ENCODE measurements around the gene UBAC2.

The UBAC2 gene

DNA sequence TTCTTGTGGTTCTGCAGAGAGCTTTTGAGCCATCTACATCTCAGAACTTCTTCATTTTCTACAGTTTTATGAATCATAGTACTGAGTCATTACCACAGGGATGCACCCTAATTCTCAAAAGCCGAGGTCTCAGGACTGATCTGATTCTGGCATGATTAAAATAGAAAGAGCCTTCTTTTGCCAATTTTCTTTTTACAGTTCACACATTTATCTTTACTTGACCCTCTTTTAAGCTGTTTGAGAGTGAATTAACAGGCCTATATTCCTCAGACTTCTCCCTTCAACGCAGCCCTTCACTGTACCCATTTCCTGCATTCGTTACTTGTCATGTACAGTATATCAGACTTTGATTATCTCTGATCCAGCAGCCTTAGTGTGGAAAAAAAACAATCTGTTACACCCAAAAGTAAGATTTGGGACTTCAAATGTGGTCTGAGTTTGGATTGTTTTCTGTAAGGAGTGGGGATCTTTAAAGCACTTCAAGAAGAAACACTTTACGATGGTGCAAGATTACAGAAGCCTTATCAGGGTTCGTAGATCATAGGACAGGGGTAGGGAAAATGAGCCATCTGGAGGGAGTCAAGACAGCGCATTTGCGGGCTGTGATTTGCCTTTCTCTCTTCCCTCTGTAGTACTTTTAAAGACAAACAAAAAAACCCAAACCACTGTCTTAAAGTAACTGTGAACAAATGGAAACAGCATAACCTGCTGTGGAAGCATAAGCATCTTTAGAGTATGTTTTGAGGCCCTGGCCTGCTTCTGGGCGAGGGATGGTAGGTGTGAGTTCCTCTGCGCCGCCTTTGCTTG, 121.8 kb downstream of the UBAC2 start:
- Mint-ChIP-seq H3K4me3 (peak overlapping the region; percentile 57), H3K9me3 (no peaks in the 10 kb centered on the region), H3K27me3 (ENCODE audit: low read depth) (no peaks in the 10 kb centered on the region), H3K4me1 (ENCODE audit: low read depth) (peaks cover 58% of the 10 kb centered on the region), H3K27ac (peak overlapping the region; percentile 90), H3K36me3 (ENCODE audit: low read depth) (peaks cover 41% of the 10 kb centered on the region)
- DNase-seq (ENCODE audit: low spot score): peak; percentile 71

DNA sequence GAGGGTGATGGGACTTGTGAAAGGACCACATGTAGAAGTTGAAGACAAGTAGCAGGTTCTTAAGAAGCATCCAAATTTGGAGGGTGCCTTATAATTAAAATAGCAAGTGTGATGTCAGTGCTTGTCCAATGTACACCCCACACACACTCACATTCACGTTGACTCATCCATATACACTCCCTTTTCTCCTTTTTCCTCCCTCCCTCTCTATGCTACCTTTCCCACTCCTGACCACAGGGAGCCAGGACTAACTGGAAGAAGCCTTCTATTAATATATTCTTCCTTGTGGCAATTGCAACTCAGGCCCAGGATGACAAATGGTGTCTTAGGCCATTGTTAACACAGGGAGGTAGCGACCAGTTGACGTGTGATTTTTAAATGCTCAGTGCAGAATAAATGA, 122.8 kb downstream of the UBAC2 start:
- H3K36me3 Mint-ChIP-seq (ENCODE audit: low read depth): peaks cover 42% of the 10 kb centered on the region
- peaks cover 58% of the 10 kb centered on the region for H3K4me1 Mint-ChIP-seq (ENCODE audit: low read depth)
- DNase-seq (ENCODE audit: low spot score): no peak
- H3K4me3 Mint-ChIP-seq: peak overlapping the region; percentile 57
- H3K27ac Mint-ChIP-seq: peak overlapping the region; percentile 90
- no peaks in the 10 kb centered on the region for H3K9me3 Mint-ChIP-seq
- no peaks in the 10 kb centered on the region for H3K27me3 Mint-ChIP-seq (ENCODE audit: low read depth)

DNA sequence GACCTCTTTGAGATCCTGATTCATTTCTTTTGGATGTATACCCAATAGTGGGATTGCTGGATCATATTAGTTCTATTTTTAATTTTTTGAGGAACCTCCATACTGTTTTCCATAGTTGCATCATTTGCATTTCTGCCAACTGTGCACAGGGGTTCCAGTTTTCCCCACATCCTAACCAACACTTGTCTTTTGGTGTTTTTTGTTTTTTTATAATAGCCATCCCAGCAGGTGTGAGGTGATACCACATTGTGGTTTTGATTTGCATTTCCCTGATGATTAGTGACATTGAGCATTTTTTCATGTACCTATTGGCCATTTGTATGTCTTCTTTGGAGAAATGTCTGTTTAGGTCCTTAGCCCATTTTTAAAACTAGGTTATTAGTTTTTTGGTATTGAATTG, 125.4 kb downstream of the UBAC2 start:
- Mint-ChIP-seq H3K9me3 (no peaks in the 10 kb centered on the region), H3K4me3 (peak overlapping the region; percentile 39)

GRCh38 chr13:99327126-99327525, 126.5 kb downstream of the UBAC2 start:
- Mint-ChIP-seq H3K9me3 (no peaks in the 10 kb centered on the region), H3K4me3 (no peak overlapping the region), H3K27me3 (ENCODE audit: low read depth) (no peaks in the 10 kb centered on the region), H3K4me1 (ENCODE audit: low read depth) (peaks cover 53% of the 10 kb centered on the region), H3K27ac (no peak overlapping the region), H3K36me3 (ENCODE audit: low read depth) (peaks cover 58% of the 10 kb centered on the region)
- no peak for DNase-seq (ENCODE audit: low spot score)

More for the DNA sequence above, 125.4 kb downstream of the UBAC2 start:
- Mint-ChIP-seq H3K36me3 (ENCODE audit: low read depth) (peaks cover 52% of the 10 kb centered on the region), H3K27ac (peak overlapping the region; percentile 60), H3K4me1 (ENCODE audit: low read depth) (peaks cover 49% of the 10 kb centered on the region), H3K27me3 (ENCODE audit: low read depth) (no peaks in the 10 kb centered on the region)
- no peak for DNase-seq (ENCODE audit: low spot score)

- H3K9me3 Mint-ChIP-seq: no peaks in the 10 kb centered on the region
- H3K27ac Mint-ChIP-seq: no peak overlapping the region
- H3K36me3 Mint-ChIP-seq (ENCODE audit: low read depth): peaks cover 62% of the 10 kb centered on the region
- peaks cover 50% of the 10 kb centered on the region for H3K4me1 Mint-ChIP-seq (ENCODE audit: low read depth)
- H3K27me3 Mint-ChIP-seq (ENCODE audit: low read depth): no peaks in the 10 kb centered on the region
- no peak overlapping the region for H3K4me3 Mint-ChIP-seq
- DNase-seq (ENCODE audit: low spot score): no peak
Measured at GRCh38 chr13:99327761-99328160, 127.1 kb downstream of the UBAC2 start.

DNA sequence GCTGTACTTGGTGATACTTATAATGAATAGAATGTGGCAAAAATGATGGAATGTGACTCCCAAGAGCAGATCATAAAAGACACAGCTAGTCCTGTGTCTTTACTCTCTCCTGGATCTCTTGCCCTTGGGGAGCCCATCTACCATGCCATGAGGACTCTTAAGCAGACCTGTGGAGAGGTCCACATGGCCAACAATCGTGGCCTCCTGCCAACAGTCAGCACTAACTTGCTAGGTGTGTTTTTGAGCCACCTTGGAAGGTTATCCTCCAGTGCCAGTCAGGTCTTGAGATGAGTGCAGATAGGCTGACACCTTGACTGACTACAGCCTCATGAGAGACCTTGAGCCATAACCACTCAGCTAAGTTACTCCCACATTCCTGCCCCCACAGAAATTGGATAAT, 128.8 kb downstream of the UBAC2 start:
- no peak for DNase-seq (ENCODE audit: low spot score)
- H3K27me3 Mint-ChIP-seq (ENCODE audit: low read depth): no peaks in the 10 kb centered on the region
- no peak overlapping the region for H3K27ac Mint-ChIP-seq
- H3K36me3 Mint-ChIP-seq (ENCODE audit: low read depth): peaks cover 59% of the 10 kb centered on the region
- H3K4me1 Mint-ChIP-seq (ENCODE audit: low read depth): peaks cover 39% of the 10 kb centered on the region
- H3K9me3 Mint-ChIP-seq: no peaks in the 10 kb centered on the region
- H3K4me3 Mint-ChIP-seq: no peak overlapping the region

GRCh38 chr13:99330942-99331341, 130.3 kb downstream of the UBAC2 start:
- Mint-ChIP-seq H3K4me1 (ENCODE audit: low read depth) (peaks cover 37% of the 10 kb centered on the region), H3K9me3 (no peaks in the 10 kb centered on the region), H3K27ac (no peak overlapping the region), H3K4me3 (no peak overlapping the region), H3K27me3 (ENCODE audit: low read depth) (no peaks in the 10 kb centered on the region), H3K36me3 (ENCODE audit: low read depth) (peaks cover 60% of the 10 kb centered on the region)
- DNase-seq (ENCODE audit: low spot score): no peak

- no peaks in the 10 kb centered on the region for H3K9me3 Mint-ChIP-seq
- peaks cover 59% of the 10 kb centered on the region for H3K36me3 Mint-ChIP-seq (ENCODE audit: low read depth)
- H3K4me3 Mint-ChIP-seq: no peak overlapping the region
- H3K27ac Mint-ChIP-seq: no peak overlapping the region
- DNase-seq (ENCODE audit: low spot score): peak; percentile 43
- H3K27me3 Mint-ChIP-seq (ENCODE audit: low read depth): no peaks in the 10 kb centered on the region
- peaks cover 38% of the 10 kb centered on the region for H3K4me1 Mint-ChIP-seq (ENCODE audit: low read depth)
Measured at GRCh38 chr13:99331881-99332293, 131.2 kb downstream of the UBAC2 start.

DNA sequence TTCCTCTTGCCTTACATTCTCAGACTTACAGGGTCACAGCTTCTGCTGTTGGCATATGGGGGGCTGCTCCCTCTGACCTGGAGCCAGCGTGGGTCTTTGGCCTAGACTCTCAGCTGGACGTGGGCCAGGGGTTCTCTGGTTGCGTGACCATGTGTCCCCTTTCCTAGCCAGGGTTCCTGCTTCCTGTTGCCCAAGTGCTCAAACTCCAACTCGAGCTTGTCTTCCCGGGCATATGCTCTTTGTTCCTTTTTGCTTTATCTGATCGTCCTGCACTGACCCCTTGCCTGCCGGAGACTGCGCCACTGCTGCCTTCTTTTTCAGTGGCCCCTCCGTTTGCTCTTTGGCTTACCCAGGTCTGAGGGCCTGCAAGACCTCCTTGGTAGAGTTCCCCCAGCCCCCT, 131.8 kb downstream of the UBAC2 start:
- H3K4me1 Mint-ChIP-seq (ENCODE audit: low read depth): peaks cover 35% of the 10 kb centered on the region
- no peak for DNase-seq (ENCODE audit: low spot score)
- H3K36me3 Mint-ChIP-seq (ENCODE audit: low read depth): peaks cover 54% of the 10 kb centered on the region
- H3K4me3 Mint-ChIP-seq: no peak overlapping the region
- no peaks in the 10 kb centered on the region for H3K9me3 Mint-ChIP-seq
- peak overlapping the region; percentile 38 for H3K27ac Mint-ChIP-seq
- no peaks in the 10 kb centered on the region for H3K27me3 Mint-ChIP-seq (ENCODE audit: low read depth)

GRCh38 chr13:99334221-99334620, 133.6 kb downstream of the UBAC2 start:
- Mint-ChIP-seq H3K4me1 (ENCODE audit: low read depth) (peaks cover 47% of the 10 kb centered on the region), H3K4me3 (no peak overlapping the region), H3K27me3 (ENCODE audit: low read depth) (no peaks in the 10 kb centered on the region), H3K9me3 (no peaks in the 10 kb centered on the region), H3K36me3 (ENCODE audit: low read depth) (peaks cover 57% of the 10 kb centered on the region), H3K27ac (no peak overlapping the region)
- no peak for DNase-seq (ENCODE audit: low spot score)

DNA sequence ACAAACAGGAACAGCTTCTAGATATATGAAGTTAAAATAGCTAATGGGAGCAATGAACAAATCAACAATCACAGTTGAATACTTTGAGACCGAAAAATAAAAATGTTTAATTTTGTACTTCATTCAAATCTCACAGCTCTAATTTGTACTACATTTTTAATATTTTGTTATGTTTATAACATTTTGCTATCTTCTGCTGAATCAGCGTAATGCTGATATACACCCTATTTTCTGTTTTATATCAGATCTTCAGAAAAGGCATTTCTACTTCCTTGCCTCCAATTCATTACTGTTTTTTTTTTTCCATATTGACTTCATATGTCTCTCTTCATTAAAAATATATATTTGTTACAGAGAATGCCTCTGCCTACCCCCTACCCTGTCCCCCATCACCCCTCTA, 134.4 kb downstream of the UBAC2 start:
- DNase-seq (ENCODE audit: low spot score): no peak
- Mint-ChIP-seq H3K27me3 (ENCODE audit: low read depth) (no peaks in the 10 kb centered on the region), H3K36me3 (ENCODE audit: low read depth) (peaks cover 51% of the 10 kb centered on the region), H3K9me3 (no peaks in the 10 kb centered on the region), H3K27ac (no peak overlapping the region), H3K4me3 (no peak overlapping the region), H3K4me1 (ENCODE audit: low read depth) (peaks cover 52% of the 10 kb centered on the region)

- H3K4me1 Mint-ChIP-seq (ENCODE audit: low read depth): peaks cover 57% of the 10 kb centered on the region
- H3K4me3 Mint-ChIP-seq: no peak overlapping the region
- DNase-seq (ENCODE audit: low spot score): no peak
- peaks cover 52% of the 10 kb centered on the region for H3K36me3 Mint-ChIP-seq (ENCODE audit: low read depth)
- no peaks in the 10 kb centered on the region for H3K27me3 Mint-ChIP-seq (ENCODE audit: low read depth)
- H3K27ac Mint-ChIP-seq: no peak overlapping the region
- H3K9me3 Mint-ChIP-seq: no peaks in the 10 kb centered on the region
Measured at GRCh38 chr13:99335603-99336002, 134.9 kb downstream of the UBAC2 start.

DNA sequence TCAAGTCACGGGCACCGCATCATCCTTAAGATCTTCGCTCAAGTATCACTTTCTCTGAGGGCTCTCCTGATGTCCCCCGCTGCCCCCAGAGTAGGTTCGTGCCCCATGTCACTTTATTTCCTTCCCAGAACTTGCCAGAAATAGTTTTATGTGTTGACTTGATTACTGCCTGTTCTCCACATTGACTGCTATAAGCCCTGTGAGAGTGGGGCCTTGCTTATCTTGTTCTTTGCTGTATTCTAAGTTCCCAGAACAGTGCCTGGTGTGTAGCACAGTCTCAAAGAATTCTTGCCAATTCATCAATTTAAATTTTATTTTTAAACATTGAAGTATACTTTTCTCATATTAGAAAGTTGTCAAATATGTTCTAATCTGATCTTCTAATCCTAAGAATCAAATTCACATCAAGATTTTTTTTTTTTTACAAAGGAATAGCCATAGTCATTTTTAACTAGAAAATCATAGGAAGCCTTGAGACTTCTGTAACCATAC, 138.6 kb downstream of the UBAC2 start:
- H3K4me1 Mint-ChIP-seq (ENCODE audit: low read depth): peaks cover 52% of the 10 kb centered on the region
- H3K27ac Mint-ChIP-seq: no peak overlapping the region
- no peaks in the 10 kb centered on the region for H3K9me3 Mint-ChIP-seq
- H3K27me3 Mint-ChIP-seq (ENCODE audit: low read depth): no peaks in the 10 kb centered on the region
- peaks cover 64% of the 10 kb centered on the region for H3K36me3 Mint-ChIP-seq (ENCODE audit: low read depth)
- no peak overlapping the region for H3K4me3 Mint-ChIP-seq
- DNase-seq (ENCODE audit: low spot score): no peak

- peak overlapping the region; percentile 45 for H3K27ac Mint-ChIP-seq
- no peaks in the 10 kb centered on the region for H3K27me3 Mint-ChIP-seq (ENCODE audit: low read depth)
- no peak for DNase-seq (ENCODE audit: low spot score)
- H3K4me3 Mint-ChIP-seq: peak overlapping the region; percentile 66
- H3K36me3 Mint-ChIP-seq (ENCODE audit: low read depth): peaks cover 64% of the 10 kb centered on the region
- no peaks in the 10 kb centered on the region for H3K9me3 Mint-ChIP-seq
- H3K4me1 Mint-ChIP-seq (ENCODE audit: low read depth): peaks cover 51% of the 10 kb centered on the region
Measured at GRCh38 chr13:99339736-99340397, 139.2 kb downstream of the UBAC2 start.
